ENCODE results near the gene NR2F2.
"Not testable (repeated sequence)": the region's sequence is repeated elsewhere in the genome, so short reads cannot be mapped to it uniquely, and the experiment has no call there.

NR2F2 gene

DNA sequence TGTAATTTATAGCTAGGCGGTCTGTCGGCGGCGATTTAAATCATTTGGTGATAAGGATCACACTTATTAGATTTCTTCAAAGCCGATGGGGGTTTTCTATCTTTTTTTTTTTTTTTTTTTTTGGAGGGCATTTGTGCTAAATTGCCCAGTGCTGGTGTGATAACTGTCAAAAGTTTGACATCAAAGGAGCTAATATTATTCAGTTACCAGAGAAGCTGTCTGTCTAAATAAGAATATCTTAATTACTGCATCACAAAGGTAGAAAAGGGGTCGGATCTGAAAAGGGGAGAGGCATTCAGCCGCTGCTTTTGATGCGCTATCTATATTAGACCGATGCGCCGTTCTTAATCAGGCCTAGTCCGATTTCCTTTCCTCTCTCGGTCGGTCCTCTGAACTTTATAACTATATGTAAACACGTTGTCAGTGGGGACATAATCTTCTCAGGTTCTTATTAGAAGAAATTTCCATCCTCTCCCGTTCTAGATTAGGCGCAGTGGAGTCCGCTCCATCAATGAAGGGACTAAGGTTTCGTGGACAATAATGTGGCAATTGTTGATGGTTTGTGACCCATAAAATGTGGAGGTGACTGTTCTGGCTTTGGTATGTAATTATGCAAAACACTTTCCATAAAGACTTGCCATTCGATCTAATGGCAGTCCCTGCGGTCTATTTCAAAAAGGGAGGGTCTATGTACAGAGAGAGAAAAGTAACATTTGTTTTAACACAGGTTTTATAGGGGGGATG, 31.7 kb downstream of the NR2F2 start:
- no peak overlapping the region for H3K27ac ChIP-seq
- no peak for DNase-seq (ENCODE audit: low read depth, low spot score)

DNA sequence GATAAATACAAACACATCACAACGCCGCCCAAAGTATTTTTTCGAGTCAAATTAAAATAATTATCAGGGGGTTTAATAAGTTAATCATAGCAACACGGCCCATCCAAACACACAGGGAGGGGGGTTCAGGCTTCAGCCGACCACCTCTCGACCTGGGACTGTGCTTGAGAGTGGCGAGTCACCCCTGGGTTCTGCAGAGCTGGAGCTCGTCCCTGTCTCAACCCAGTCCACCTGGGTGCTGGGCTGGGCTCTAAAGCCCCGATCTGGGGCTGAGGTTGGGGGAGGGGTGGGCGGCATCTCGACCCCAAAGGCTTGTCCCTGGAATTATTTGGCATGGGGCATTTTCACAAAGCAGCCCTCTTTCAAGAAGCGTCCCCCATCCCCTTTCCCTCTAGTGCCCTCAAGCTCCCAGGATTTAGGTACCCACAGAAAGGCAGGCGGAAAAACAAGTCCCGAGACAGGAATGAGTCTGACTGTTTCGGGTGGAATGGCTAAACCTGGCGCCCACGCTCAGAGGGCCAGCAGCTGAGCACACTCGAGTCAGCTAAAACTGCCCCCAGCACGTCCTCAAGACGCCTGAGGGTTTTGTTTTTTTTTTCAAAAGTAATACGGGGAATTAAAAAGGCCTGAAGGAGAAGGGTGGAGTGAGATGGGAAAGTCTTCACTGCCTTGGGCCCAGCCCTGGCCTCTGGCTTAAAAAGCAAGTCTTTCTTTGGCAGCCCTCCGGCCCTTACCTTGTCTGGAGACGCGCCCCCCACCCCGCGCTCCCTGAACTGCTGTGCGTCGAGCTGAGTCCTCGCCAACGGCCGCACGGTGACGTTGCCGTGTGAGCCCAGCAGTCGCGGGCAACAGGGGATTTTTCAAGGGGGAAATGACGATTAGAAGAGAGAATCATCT, 32.5 kb downstream of the NR2F2 start:
- DNase-seq (ENCODE audit: low read depth, low spot score): no peak
- no peak overlapping the region for H3K27ac ChIP-seq

DNA sequence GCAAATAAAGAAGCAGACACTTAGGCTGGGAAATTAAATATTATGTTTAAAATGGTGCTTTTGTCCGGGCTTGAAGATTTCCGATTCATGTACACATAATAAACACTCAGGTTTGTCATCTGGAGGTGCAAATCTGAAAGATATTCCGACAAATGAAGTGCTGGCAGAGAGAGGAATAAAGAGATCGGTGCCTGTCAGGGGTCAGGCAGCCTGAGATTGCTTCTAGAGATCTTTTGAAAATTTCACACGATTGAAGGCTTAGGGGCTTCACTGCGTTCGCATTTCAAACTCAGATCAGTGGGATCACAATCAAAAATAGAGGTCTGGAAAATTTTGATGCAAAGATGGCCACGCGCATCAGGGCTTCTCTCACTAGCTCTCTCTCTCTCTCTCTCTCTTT, 33.2 kb downstream of the NR2F2 start:
- H3K27ac ChIP-seq: no peak overlapping the region
- DNase-seq (ENCODE audit: low read depth, low spot score): no peak

DNA sequence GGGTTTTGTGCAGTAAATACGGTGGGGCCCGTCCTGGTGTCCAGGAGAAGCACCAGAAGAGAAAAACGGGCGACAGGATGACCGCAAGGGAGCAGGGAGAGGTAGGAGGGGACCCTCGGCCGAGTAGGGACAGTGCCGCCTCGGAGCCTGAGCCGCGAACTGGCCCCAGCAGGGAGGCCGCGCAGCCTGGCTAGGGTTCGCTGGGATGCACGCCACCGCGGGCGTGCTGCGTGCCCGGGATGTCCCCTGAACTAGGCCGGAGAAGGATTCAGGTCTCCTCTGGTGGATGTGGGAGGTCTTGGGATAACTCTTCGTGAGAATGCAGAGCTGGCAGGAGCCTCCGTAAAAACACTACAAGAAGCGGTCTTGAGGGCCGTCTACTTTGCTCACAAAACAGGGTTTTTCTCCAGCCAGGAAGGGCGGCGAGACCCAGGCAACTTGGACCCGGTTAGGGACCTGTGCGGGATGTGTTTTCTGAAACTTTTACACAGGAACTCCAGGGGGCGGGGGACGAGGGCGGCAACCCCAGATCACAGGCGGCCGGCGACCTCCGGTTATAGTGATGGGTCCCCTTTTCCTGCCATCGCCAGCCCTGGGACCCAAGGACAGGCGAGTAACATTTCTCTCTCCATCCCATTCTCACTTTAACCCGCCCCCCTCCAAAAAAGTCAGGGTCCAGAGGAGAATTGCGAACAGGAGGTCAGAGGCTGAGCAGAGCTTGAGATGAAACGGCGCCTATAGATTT, 35.5 kb downstream of the NR2F2 start:
- H3K27ac ChIP-seq: no peak overlapping the region
- DNase-seq (ENCODE audit: low read depth, low spot score): no peak

DNA sequence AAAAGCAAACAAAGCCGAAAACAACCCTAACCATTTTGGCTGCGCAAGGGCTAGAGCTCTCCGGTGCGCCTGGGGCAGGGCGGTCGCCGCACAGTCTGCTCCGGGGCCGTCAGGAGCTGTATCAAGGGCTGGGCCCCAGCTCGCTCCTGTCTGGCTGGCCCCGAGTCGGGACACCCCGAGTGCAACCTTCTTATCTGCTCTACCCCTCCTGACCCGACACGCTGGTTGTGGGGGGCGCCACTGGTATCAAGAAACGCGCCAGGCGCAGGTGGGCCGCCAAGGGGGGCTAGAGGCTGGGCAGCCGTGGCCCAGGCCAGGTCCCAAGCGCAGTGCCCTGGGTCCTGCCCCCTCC, 36.0 kb downstream of the NR2F2 start:
- no peak for DNase-seq (ENCODE audit: low read depth, low spot score)
- H3K27ac ChIP-seq: no peak overlapping the region

DNA sequence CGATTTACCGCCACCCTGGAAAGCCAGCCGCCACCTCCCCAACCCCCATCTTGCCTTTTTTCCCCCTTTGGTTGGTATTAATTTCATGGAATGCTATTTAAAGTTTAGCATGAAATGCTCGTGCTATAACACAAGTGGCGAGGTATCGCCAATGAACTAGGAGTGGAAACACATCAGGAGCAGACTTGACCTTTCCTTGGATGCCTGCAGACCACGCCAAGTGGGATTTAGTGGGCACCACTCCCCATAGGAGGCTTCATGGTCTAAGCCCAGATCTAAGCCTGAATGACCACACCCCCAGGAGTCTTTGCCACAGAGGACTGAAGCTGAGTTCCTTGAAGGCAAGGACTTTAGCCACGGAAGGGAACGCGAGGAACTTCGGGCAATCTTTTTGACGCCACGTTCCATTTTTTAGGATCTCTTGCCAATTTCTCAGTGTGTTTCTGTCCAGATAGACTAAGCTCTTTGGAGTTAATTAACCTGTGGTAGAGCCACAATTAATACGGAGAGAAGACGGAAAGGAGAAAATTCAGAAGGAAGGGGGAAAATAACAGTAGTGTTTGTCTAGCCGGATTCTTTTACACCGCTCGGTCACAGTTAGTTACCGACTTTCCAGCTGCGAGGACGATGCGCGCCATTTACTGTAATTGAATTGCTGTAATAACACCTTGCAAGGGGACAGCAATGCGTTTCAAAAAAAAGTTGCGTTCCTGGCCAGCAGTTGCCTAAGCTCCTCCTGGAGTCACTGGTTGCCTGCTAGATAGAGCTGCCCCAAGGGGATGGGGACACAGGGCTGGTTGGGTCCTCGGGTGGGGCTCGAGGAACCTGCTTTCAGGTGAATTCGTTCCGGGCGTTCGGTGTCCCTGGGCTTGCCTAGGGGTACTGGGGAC, 37.1 kb downstream of the NR2F2 start:
- no peak overlapping the region for H3K27ac ChIP-seq
- no peak for DNase-seq (ENCODE audit: low read depth, low spot score)

DNA sequence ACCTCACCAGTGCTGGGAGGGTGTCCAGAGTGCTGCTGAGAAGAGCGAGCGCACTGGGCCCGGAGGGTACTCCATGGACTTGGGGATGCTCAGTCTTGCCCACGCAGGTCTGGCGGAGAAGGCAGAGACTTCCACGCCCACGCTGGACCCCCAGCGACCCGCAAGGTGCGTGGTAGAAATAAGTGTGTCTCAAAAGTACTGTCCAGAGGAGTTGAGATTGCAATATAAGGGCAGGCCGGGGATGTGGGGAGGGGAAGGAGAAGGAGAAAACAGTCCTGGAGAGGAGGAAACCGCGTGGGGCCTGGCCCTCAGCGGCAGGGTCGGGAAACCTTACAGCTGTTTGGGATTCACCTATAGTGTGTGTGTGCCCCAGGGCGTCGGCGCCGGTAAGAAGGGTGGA, 38.9 kb downstream of the NR2F2 start:
- no peak for DNase-seq (ENCODE audit: low read depth, low spot score)
- no peak overlapping the region for H3K27ac ChIP-seq

DNA sequence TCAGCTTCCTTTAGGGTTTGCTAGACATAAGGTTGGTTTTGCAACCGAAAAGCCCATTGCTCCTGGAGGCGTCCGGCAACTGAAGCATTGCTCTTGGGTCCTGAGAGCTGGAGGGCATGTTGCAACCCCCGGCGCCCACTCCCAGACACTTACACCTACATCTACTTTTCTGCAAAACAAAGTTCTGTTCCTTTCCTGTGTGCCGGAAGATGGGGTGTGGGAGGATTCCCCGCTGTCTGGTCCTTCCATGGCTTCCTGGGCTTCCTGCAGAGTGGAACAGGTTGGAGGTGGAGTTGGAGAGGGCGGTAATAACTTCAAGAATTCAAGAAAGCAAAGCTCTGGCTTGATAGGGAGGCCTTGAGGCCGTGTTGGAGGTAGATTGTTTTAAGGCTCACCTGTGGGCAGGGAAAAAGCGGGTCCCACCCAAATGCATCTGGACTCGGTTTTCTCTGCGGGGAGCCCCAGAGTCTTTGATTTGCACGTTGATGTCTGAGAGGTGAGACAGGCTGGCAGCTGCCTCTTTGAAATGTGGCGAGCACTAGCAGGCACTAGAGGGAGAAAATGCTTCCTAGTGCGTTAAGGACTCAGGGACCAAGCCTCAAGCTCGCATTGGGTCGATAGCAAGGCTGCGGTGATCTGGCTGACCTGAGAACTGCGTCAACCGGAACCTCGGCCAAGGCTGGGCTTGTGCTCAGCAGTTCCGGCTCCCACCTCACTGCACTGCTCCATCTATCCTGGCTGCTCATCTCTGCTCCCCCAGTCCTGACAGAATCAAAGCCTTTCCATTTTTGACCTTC, 39.5 kb downstream of the NR2F2 start:
- DNase-seq (ENCODE audit: low read depth, low spot score): no peak
- no peak overlapping the region for H3K27ac ChIP-seq

DNA sequence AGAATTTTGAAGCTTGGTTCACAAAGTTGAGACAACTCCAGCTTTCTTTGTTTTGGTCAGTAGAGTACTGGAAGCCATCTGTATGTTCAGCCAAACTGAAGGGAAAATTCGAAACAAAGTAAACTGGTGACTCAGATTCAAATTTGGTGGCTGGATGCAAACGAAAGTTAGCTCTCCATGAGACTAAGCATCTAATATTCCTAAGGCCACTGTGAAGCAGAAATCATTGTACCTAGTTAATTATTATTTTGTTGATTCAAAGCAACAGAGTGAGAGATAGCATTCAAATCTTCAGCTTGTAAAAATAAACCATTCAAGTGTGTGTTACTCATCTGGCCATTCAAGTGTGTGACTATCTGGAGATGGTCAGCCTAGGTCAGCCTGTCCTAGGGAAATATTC, 42.1 kb downstream of the NR2F2 start:
- no peak overlapping the region for H3K27ac ChIP-seq
- no peak for DNase-seq (ENCODE audit: low read depth, low spot score)

DNA sequence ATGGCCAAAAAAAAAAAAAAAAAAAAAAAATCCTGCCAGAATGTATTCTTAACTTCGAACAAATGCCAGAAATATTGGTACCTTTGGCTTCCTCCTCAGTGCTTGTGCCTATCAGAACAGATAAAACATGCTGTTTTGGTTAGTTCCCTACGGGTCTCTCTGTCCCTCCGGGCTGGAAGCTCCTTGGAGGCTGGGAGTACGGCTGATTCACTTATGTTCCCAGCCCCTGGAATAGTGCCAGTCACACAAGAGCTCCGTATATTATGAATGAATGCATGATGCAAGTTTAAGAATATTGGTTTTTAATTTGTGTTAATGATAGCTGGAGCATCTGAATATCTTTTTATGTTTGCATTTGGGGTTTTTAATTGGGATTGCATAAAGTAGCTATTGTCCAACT, 44.0 kb downstream of the NR2F2 start:
- H3K27ac ChIP-seq: no peak overlapping the region
- no peak for DNase-seq (ENCODE audit: low read depth, low spot score)

DNA sequence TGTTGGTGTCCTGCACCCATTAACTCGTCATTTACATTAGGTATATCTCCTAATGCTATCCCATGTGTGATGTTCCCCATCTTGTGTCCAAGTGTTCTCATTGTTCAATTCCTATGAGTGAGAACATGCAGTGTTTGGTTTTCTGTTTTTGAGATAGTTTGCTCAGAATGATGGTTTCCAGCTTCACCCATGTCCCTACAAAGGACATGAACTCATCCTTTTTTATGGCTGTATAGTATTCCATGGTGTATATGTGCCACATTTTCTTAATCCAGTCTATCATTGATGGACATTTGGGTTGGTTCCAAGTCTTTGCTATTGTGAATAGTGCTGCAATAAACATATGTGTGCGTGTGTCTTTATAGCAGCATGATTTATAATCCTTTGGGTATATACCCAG, 49.1 kb downstream of the NR2F2 start:
- DNase-seq (ENCODE audit: low read depth, low spot score); H3K27ac ChIP-seq: not testable (repeated sequence)

DNA sequence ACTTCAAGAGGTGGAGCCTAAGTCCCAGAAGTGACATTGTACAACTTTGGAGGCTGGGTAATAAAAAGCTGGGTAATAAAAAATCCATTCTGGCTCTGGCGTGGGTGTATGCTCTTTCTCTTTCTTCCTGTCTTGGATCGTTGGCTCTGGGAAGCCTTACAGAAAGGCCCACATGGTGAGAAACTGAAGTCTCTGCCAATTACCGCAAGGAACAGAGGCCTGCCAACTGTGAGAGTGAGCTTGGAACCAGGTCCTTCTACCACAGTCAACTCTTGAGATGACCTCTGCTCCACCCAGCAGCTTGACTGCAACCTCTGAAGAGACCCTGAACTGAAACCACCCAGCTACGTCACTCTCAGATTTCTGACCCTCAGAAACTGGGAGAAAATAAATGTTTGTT, 51.0 kb downstream of the NR2F2 start:
- H3K27ac ChIP-seq: no peak overlapping the region
- no peak for DNase-seq (ENCODE audit: low read depth, low spot score)

DNA sequence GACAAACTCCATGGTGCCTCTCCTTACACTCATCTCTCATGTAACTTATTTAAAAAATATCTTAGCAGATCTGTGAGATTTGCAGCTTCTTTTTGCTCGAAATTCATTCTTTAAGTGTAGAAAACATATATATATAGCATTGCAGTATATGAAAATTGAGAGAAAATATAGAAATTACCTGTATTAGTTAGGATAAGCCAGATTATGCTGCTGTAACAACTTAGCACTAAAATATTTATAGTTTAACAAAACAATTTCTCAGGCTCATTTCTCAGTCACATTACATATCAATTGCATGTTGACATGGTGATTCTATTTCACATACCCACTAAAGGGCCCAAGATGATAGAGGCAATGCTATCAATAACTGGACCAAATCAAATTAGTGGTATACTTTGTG, 54.7 kb downstream of the NR2F2 start:
- DNase-seq (ENCODE audit: low read depth, low spot score): no peak
- no peak overlapping the region for H3K27ac ChIP-seq

DNA sequence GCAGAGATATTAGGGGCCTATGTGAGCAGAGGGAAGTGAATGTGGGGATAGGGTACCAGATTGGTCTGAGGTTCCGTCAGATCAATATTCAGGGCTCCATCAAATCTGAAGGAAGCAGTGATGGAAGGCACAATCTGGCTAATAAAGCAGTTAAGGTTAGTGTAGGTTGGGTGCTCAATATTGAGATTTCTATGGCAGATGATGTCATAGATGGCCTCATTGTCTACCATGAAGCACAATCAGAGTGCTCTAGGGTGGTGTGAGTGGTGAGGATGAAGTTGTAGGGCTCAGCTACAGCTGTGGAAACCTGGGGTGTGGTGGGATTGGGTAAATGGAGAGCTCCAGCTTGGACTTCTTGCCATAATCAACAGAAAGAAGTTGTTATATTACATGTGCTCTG, 58.2 kb downstream of the NR2F2 start:
- no peak for DNase-seq (ENCODE audit: low read depth, low spot score)
- H3K27ac ChIP-seq: no peak overlapping the region
